K562 (cell line): ENCODE data around the gene SLC25A1.

Source experiments
- HINFP ChIP-seq: fragments of 450-650 bp; conservative IDR thresholded peaks from 2 replicates; pipeline ENCODE4 v1.6.1; 2016; ENCODE audit warnings: missing genetic modification characterization, low read depth, mild to moderate bottlenecking, control low read depth, missing compliant biosample characterization
- KLF16 ChIP-seq: IDR thresholded peaks from 2 replicates; pipeline ENCODE4 v1.6.1; 2016; ENCODE audit warnings: antibody characterized with exemption
- RBM22 ChIP-seq: fragments of 200-400 bp; formaldehyde crosslinking; IDR thresholded peaks from 2 replicates; pipeline ENCODE4 v1.6.1; 2018; ENCODE audit warnings: low read length, low read depth; ENCODE audit not compliant: poor library complexity, severe bottlenecking
- TFE3 ChIP-seq: fragments of 450-650 bp; formaldehyde crosslinking; IDR thresholded peaks from 2 replicates; pipeline ENCODE4 v1.4.0; 2020; ENCODE audit warnings: mild to moderate bottlenecking, mixed read lengths

GRCh38 chr22:19126309-19127273, 51.9 kb downstream of the SLC25A1 start:
- TF ChIP-seq HINFP = no peak
- TF ChIP-seq KLF16 = no peak
- TF ChIP-seq TFE3 (CRISPR knock-in tag) = no peak
- no peak for TF ChIP-seq RBM22
